HG03575 (cell line): ENCODE results near the gene PPT2.
"Not testable (repeated sequence)": the region's sequence is repeated elsewhere in the genome, so short reads cannot be mapped to it uniquely, and the experiment has no call there.

Experiments
- ATAC-seq: cut with Tn5 transposase; IDR thresholded peaks from one replicate; pipeline ENCODE4 v1.9.1; 2021; ENCODE audit not compliant: unreplicated experiment, insufficient number of reproducible peaks, low FRiP score; ENCODE audit errors: extremely low read depth

PPT2 gene

DNA sequence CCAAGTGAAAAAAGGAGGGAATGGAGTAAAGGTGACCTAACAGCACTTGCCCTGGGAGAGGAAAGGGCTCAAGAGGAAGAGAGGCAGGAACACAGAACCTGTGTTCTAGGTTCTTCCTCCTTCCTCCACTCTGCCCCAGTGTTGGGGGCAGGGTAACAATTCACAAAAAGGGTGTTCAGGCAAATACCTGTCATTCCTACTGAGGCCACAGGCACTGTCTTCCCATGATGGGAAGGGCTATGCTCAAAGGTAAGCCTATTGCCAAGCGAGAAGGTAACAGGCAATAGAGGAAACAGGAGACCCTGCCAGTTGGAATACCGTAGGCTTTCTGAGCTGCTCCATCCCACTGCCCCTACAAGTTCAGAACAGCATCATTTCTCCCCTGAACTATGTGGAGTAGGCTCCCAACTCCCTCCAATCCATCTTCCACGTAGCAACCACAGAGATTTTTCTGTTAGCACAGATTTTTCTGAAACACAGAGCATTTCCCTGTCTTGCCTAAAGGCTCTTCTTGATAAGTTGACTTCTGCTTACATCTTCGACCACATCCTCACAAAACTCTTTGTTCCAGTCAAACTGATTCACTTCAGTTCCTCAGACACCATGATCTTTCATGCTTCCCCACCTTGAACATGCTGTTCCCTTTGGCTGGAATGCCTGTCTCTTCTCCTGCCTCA, 19.2 kb downstream of the PPT2 start:
- ATAC-seq: no peak

DNA sequence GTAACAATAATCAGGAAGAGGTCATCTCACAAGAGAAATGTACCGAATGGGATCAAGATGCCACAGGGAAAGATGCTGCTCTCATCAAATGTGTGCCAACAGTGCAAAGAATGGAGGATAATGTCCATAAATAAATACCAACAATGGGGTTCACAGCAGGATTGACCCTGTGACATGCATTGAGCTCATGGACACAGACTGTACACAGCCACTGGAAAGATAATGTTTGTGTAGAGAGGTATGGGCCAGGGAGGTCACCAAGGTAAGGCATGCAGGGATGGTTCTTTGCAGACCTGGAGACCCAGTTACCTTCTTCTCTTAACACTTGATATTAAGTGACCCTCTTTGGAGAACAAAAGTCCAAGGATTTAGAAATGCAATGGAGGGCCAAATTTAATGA, 20.5 kb downstream of the PPT2 start:
- ATAC-seq: no peak

DNA sequence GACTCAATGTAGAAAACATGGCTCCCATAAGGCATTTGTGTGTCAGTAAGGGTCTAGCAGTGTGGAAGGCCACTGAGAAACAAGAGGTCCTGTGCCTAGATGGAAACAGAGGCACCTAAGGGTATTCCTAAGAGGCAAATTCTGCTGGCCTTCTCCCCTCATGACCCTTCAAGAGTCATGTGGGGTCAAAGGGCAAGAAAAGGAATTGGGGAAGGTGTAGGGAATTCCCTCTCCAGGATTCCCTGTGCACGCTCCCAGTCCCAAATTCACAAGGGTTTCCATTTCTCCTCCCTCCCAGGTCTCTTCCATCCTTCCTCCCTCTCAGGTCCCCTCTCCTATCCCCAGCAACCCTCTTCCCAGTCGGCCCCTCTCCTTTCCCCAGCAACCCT, 21.4 kb downstream of the PPT2 start:
- no peak for ATAC-seq

DNA sequence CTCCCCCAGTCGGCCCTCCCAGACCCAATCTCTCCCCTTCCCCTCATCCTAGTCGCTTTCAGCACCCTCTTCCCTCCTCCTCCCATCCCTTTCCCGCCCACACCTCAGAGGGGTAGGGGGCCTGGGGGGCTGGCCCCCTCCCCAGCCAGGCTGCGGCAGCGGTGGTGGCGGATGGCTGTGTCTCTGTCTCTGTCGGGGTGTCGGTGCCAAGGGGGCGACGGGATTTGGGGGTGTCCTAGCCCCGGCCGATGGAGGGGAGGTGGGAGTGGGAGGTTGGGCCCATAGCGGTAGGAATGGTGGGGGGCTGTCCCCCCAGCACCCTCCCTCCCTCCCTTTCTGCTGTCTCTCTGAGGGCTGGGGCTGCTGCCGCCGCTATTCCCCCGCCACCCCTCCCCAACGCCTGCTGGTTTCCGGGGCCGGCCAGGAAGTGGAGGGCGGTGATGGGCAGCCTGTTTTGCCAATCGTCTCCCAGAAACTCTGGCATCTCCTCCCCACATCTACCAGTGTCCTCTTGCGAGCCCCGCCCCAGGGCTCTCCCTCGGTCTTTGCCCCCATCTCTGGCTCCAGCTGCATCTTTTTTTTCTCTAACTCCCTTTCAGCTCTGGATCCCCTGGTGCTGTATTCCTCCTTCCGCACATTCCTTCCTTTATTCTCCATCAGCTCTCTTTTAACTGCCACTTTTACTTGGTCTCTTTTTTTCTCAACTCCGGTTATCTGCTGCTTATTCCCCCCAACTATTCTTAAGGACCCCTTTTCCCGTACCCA, 22.0 kb downstream of the PPT2 start, which contains the start of gene AGPAT1:
Gene AGPAT1, minus strand, starts transcription at position 374 of the 765 bp plus-strand sequence. CDS start 4,588 bp downstream, outside the sequence.
- no peak for ATAC-seq

DNA sequence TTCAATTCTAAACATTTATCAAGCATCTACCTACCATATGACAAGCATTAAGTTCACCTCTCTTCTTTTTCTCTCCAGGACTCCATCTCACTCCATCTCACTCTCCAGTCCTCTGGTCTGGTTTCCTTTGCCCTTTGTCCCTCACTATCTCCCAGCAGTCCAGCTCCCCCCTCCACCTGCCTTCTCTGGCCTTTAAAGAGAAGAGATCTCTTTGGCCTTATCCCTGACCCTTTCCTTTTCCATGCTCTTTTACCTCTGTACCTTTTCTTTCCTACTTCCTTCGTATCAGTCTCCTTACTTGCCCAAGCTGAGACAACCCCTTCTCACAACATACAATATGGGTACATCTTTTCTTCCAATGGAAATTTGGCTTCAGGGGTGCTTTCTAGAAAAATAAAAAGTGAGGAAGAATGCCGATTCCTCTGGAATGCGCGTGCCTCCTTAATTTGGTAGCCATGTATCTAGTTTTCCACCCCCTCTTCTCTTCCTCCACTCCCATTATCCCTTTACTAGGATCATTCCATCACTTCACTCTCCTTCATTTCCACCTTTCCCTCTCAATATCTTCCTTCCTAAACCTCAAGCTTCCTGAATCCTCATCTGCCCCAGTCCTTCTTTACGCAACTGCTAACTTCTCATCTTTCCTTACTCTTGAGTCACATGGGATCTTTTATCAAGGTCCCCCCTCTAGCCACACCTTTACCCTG, 22.7 kb downstream of the PPT2 start:
- ATAC-seq: no peak

DNA sequence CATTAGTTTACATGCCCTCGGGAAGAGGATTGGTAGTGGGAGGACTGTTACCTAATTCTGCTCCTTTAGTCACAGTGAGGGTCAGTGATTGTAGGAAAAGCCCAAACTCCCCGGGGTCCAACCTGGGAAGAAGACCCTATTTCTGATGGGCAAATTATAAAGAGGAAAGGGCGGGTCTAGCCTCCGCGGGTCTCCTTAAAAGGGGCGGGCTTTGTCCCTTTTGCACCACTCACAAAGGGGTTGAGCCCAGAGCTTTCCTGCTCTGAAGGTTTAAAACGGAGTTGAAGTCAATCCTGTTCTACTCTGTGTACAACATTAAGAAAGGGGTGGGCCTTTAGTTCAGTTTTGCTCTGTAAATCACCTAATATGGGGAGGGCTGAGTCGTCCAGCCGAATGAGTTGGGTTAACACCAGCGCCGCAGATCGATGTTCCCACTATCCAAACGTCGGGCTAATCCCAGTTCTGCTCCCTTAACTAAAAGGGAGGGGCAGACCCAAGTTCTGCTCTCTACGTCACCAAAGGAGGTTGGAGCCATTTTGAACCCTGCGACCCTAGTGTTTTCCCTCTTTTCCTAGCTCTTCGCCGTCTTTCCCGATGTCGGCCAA, 23.3 kb downstream of the PPT2 start:
- ATAC-seq: no peak

DNA sequence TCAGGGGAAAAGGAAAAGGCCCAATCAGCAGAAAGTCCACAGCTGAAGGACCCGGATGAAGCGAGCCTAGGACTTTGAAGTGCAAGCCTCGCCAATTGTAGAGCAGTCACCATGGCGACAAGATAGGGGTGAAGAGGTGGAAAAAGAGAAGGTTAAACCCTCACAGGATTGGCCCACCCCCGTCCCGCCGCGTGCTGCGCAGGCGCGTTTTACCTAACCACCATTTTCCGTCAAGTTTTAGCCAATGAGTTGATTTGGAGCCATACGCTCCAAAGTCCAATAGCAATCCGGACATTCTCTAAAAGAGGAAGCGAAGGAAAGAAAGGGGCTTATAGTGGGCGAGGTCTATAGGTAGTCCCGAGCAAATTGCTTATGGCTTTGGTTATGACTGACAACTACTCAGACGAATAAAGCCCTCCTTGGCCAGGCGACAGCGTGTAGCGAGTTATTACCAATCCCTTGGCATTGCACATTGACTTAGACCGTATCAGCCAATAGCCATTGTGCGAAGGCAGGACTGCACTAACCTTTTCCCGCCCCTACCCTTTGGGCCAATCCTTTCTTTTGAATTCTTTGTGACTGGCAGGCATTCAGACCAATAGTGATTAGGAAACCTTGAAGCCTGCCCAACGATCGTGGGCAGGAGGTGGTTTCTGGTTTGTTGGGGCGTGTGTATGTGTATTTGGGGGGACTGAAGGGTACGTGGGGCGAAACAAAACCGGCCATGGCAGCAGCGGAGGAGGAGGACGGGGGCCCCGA, 24.0 kb downstream of the PPT2 start, which contains the start of gene RNF5:
Gene RNF5, plus strand, starts transcription at position 618 of the 759 bp plus-strand sequence. Its CDS starts 107 bp downstream, at position 725.
- peak; percentile 55 for ATAC-seq

DNA sequence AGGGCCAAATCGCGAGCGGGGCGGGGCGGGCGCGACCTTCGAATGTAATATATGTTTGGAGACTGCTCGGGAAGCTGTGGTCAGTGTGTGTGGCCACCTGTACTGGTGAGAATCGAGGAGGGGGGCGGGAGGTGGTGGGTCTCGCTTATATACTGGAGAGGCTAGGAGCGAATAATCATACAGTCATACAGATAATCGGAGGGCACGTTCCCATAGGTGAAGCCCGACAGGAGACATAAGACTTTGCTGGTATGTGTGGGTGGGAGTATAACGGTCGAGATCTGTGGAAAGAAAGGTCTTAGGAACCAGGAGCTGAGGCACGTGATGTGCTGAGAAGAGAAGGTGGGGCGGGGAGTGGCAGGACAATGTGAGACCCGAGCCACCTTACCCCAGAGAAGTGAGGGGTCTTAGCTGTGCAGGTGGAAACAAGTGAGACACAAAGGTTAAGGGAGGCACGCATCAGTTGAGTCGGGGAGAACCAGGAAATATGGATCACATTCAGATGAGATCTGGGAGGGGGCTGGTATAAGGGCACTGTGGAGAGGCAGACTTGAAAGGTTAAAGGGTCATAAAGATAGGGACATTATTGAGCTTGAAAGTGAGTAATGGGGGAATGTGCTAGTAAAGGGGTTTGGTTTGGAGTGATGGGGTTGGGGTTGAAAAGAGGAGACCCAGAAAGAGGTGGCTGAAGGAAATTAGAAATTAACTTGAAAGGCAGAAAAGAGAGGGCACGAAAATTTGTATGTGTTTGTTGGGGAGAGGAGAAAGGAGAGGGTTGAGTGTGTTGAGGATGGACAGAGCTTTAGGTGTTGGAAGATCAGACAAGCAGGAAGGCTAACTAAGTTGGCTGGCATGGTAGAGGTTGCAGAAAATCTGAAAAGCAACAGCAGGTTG, 24.9 kb downstream of the PPT2 start:
- no peak for ATAC-seq

DNA sequence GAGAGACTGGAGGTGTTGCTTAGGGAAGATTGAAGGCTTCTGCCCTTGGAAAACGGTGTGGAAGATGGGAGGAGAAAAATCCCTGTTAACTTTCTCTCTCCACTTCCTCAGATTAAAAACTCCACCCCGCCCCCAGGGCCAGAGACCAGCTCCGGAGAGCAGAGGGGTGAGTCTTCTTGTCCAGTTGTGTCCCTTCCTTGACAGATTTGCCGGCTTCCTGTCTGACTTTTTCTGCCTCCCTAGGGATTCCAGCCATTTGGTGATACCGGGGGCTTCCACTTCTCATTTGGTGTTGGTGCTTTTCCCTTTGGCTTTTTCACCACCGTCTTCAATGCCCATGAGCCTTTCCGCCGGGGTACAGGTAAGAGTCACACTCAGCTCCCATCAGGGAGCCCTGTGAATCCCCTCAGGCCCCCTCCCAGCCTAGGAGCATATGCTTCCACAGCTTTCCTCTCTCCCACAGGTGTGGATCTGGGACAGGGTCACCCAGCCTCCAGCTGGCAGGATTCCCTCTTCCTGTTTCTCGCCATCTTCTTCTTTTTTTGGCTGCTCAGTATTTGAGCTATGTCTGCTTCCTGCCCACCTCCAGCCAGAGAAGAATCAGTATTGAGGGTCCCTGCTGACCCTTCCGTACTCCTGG, 25.9 kb downstream of the PPT2 start:
- ATAC-seq: no peak

DNA sequence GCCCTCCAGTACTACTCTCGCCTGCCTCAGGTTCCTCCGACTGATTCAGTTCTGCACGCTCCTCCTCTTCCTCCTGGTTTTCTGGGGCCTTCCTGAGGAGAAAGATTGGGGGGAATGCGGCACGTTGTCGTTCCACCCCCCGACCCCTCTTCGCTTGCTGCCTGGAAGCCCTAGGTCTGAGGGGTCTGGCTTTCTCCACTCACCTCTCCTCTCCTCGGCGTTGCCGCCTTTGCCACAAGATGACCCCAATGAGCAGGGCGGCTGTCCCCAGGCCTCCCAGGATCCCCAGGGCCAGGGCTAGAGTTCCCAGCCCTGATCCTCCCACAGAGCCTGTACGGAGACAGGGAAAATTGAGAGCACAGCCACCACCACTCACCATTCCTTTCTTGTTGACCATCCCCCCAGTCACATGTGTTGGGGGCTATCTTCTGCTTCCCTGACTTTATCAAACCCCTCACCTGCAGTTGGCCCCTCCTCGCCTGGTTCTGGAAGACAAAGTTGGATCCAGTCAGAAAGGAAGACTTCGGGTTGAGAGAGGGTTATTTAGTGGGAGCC, 27.3 kb downstream of the PPT2 start:
- no peak for ATAC-seq

DNA sequence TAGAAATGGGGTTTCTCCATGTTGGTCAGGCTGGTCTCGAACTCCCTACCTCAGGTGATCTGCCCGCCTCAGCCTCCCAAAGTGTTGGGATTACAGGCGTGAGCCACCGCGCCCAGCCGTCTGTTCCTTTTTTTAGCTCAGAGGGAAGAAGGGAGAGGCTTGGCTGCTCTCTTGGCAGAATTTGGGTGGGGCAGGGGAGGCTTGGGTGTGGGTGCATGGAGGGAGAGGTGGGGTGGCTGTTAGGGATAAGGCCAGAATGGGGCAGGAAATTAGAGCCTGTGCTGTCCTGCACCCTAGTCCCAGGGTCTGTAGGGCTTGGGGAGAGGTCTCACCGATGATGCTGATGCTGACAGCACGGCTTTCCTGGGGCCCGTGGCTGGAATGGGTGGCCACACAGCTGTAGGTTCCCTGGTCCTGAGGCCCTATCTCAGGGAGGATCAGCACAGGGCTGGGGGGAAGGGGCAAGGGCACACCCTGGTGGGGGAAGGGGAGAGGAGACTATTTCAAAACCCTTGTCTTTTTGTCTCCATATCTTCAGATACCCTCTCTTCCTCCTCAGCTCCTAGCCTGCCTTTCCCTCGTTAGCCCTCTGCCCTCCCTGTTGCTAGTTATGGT, 28.1 kb downstream of the PPT2 start:
- no peak for ATAC-seq

DNA sequence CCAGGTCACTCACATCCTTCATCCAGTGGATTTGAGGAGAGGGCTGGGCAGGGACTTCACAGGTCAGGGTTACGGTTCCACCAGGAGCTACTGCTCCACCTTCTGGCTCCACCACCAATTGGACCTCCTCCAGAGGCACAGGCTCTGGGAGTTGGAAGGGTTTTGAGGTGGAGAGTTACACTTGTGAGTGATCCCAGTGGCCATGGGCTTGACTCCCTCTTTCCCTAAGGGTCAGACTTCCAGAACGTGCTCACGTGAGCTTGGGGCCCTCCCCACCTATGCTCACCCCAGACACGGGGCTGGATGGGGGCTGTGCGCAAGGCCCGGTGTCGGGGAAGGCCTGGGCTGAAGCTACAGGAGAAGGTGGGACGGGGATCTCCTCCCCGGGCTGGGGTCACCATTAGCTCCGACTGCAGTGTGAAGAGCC, 28.6 kb downstream of the PPT2 start:
- ATAC-seq: no peak

DNA sequence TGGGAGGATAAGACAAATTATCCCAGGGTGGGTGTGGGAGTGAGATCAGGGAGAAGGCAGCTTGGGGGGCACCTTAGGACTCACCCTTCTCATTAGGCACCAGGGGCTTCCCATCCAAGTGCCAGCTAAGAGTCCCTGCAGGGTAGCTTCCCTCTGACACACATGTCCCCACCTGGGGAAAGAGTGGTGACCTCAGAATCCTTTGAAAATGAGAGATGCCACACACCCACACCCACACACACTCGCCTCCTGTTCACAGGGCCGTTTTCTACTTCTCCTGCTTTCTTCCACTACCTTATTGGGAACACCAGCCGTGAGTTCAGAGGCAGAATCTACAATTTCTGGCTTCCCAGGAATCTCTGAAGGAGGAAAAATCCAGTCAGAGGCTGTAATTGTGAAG, 29.1 kb downstream of the PPT2 start:
- no peak for ATAC-seq

DNA sequence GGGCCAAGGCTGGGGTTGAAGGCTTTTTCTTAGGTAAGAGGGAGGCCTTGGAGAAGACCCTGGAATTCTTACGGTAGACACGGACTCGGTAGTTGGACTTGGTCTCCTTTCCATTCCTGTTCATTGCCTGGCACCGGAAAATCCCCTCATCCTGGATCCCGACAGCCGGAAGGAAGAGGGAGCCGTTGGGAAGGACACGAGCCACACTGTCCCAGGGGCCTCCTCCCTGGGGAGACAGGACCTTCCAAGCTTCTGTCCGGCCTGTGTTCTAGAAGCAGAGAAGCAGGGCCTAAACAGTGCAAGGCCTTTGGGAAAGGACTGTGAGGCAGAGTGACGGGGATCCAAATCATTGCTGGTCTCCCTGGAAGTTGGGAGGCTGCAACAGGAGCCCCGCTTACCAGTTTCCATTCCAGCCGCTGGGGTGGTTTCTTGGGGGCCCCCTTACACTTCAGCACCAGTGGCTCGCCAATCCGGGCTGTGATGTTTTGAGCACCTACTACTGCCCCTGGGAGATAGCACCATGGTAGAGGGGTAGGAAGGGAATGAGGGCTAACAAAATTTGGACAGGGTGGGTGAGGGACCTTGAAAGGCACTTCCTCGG, 29.6 kb downstream of the PPT2 start:
- no peak for ATAC-seq

DNA sequence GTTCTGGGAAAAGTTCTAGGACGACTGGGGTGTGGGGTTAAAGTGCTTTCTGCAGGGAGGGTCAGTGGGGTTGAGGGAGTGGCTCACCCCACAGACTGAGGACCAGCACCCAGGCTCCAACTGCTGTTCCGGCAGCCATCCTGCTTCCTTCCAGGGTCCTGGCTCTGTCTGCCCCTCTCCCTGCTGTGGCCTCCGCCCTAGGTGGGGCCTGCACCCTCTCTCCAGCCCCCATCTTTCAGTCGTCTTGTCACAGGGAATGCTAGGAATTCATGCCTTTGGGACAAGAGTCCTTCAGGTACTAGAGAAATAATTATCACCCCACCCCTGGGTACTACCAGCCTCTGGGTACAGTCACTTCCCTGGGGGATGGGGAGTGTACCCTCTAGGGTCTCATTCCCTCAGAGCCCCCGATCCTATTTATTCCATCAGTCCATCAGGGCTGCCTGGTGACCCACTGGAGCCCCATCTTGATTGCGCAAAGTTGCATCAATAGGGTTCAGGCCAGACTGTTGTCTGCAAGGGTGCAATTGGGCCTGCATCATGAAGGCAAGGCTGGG, 30.2 kb downstream of the PPT2 start, which contains the start of gene AGER:
Gene AGER, minus strand, starts transcription at position 170 of the 557 bp plus-strand sequence. Its CDS starts 31 bp downstream, at position 139.
- ATAC-seq: no peak

DNA sequence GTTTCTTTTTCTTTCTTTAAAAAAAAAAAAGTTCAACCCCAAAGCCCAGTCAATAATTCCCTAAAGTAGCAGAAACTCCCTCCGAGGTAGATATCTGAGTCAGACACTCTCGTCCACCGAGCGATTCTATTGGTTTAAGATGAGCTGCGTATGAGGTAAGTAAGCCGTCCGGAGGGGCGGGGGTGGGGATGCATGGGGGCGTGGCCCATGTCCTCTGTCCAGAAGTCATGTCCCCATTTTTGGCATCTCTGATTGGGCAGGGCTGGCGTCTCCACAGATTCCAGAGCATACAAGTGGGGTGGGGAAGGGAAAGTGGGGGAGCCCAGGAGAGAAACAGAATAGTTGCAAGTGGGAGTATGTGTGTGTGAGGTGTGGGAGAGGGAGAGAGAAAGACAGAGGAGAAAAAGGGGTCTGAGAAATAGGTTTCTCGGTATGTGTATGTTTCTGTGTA, 31.8 kb downstream of the PPT2 start:
- ATAC-seq: not testable (repeated sequence)
